GM21717 (cell line): ENCODE data around the gene CD27.
A peak's percentile ranks its signal among the peaks of the same experiment; 100 is the strongest.
"Not testable (repeated sequence)": the region's sequence is repeated elsewhere in the genome, so short reads cannot be mapped to it uniquely, and the experiment has no call there.

Experiments used
- ATAC-seq: cut with Tn5 transposase; IDR thresholded peaks from one replicate; pipeline ENCODE4 v1.9.1; 2021; ENCODE audit warnings: mild to moderate bottlenecking, moderate library complexity; ENCODE audit not compliant: unreplicated experiment

CD27 gene

GRCh38 chr12:6444704-6445688 lies at the start of gene CD27:
CD27 (plus strand) TSS chr12:6444955; CDS start chr12:6445096, 141 bp downstream.
- no peak for ATAC-seq

GRCh38 chr12:6396031-6396430 lies 48.7 kb upstream of the CD27 start:
- ATAC-seq, result no peak

GRCh38 chr12:6399884-6400644 lies 44.7 kb upstream of the CD27 start:
- ATAC-seq, result no peak

- no peak for ATAC-seq
Measured at GRCh38 chr12:6404390-6404789, 40.4 kb upstream of the CD27 start.

GRCh38 chr12:6405963-6406362 lies 38.8 kb upstream of the CD27 start:
- no peak for ATAC-seq

GRCh38 chr12:6407236-6407954 lies 37.4 kb upstream of the CD27 start:
- no peak for ATAC-seq

DNA sequence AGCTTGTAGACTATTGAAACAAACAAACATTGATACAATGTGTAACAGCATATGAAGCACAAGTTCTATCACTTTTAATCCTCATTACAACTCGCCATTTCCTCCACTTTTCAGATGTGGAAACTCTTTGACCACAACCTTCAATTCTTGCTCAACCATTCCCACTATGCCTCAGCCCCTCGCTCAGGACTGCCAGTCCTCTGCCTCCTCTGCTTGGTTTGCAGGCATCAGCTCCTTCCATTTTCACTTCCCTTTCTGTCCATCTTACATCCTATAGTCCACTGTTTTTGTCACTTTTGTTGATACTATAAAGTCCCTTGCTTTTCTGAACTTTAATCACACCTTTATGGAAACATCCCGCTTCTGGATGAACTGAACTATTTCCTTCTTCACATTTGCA lies 28.2 kb upstream of the CD27 start:
- no peak for ATAC-seq

DNA sequence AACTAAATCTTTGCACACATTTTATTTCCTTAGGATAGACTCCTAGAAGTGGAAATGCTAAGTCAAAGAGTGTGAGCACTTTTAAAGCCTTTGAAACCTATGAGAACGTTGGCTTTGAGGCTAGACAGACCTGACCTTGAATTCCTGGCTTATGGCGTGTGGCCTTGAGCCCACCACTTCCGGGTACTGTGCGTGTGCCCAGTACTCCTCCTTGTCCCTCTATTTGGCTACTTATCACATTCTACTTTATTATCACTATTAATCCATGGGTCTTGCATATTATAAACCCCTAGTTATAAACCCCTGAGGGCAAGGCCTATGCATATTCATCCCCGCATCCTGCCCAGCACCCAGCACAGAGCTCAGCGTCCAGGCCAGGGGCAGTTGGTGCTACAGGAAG lies 26.0 kb upstream of the CD27 start:
- no peak for ATAC-seq

GRCh38 chr12:6420364-6420763 lies 24.4 kb upstream of the CD27 start:
- ATAC-seq, result no peak

DNA sequence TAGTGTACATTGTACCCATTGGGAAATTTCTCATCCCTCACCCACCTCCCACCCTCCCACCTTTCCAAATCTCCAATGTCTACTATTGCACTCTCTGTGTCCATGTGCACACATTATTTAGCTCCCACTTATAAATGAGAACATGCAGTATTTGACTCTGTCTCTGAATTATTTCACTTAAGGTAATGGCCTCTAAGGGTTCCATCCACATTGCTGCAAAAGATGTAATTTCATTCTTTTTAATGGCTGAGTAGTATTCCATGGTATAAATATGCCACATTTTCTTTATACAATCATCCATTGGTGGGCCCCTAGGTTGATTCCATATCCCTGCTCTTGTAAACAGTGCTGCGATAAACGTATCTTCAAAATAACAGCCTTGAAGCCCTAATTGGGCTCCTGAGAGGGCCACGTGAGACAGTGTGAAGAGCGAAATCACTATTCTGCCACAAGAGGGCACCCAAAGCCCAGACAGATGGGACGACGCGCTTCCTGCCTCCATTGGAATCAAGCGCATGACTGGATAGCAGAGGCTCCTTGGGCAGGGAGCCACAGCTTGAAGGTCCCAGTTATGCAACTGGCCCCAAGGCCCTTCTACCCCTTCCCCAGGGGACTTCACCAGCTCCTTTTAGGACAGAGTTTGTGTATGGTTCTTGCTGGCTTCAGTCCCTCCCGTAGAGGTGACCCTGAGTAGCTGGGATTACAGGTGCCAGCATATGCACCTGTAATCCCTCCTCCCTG lies 21.3 kb upstream of the CD27 start:
- peak; percentile 31 for ATAC-seq

DNA sequence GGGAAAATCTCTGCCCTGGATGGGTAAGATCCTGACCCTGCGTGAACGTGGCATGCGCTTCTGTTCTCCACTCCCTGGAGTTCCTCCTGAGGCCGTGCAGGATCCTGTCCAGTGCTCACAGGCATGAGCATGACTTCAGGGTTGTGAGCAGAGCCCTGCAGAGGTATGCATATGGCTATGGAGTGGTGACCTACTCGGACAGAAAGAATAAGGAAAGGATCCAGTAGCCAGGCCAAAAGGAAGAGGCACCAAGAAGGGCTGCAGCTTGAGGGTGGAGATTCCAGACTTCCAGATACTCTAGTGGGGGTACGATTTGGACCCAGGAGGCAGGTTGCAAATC lies 20.8 kb upstream of the CD27 start:
- no peak for ATAC-seq

- no peak for ATAC-seq
Measured at GRCh38 chr12:6424866-6425265, 19.9 kb upstream of the CD27 start.

DNA sequence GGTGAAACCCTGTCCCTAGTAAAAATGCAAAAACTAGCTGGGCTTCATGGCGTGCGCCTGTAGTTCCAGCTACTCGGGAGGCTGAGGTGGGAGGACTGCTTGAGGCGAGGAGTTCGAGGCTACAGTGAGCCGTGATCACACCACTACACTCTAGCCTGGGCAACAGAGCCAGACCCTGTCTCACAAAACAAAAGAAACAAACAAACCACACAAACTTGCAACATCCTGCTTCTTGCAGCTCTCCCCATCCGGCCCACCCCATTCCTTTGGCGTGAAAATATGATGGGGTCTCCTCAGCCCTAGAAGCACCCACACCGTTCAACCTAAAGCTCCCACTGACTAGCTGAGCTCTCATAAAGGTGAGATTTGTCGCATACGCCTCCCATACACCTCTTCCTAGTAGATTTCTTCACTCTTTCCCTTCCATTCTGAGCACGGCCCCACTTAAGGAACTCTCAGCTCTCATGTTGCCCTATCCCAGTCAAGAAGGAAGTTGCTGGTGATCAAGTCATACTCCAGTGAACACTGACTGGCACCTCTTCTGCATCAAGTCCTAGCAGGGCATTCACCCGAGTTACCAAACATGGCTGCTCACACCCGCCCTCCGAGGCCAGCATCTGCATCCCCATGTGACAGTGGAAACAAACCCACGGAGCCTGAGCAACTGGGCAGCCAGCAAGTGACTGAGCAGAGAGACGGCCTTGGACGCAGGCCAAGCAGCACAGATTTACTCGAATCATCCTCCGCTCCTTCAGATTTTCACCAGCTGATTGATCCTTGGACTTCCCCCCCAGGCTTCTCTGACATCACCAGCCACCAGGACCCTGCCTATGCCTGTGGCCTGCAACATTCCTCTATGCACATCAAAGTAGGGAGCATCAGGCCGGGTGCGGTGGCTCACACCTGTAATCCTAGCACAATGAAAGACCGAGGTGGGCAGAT lies 18.9 kb upstream of the CD27 start:
- no peak for ATAC-seq

DNA sequence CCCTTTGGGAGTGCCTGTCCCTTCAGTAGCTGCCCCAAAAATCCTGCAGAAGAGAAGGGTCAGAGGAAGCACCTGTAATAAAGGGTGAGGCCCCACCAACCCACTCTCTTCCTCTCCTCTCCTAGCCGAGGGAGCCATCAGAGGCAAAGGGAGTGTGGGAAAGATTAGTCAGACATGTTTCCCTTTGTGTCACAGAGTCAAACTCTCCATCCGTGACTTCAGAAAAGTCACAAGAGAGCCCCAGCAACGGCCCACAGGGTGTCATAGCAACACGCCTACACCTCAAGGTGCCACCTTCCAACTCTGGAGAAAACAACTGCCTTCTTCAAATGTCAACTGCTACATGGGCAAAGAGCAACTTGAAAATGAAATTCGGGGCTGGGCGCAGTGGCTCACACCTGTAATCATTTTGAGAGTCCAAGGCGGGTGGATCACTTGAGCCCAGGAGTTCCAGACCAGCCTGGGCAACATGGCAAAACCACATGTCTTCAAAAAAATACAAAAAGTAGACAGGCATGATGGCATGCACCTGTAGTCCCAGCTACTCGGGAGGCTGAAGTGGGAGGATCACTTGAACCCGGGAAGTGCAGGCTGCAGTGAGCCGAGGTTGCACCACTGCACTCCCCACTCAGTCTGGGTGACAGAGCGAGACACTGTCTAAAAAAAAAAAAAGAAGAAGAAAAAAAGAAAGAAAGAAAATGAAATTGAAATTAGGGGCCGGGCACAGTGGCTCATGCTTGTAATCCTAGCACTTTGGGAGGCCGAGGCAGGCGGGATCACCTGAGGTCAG lies 17.7 kb upstream of the CD27 start:
- peak; percentile 70 for ATAC-seq

- not testable (repeated sequence) for ATAC-seq
Measured at GRCh38 chr12:6427796-6428195, 17.0 kb upstream of the CD27 start.

GRCh38 chr12:6428326-6428725 lies 16.4 kb upstream of the CD27 start:
- ATAC-seq, result no peak

DNA sequence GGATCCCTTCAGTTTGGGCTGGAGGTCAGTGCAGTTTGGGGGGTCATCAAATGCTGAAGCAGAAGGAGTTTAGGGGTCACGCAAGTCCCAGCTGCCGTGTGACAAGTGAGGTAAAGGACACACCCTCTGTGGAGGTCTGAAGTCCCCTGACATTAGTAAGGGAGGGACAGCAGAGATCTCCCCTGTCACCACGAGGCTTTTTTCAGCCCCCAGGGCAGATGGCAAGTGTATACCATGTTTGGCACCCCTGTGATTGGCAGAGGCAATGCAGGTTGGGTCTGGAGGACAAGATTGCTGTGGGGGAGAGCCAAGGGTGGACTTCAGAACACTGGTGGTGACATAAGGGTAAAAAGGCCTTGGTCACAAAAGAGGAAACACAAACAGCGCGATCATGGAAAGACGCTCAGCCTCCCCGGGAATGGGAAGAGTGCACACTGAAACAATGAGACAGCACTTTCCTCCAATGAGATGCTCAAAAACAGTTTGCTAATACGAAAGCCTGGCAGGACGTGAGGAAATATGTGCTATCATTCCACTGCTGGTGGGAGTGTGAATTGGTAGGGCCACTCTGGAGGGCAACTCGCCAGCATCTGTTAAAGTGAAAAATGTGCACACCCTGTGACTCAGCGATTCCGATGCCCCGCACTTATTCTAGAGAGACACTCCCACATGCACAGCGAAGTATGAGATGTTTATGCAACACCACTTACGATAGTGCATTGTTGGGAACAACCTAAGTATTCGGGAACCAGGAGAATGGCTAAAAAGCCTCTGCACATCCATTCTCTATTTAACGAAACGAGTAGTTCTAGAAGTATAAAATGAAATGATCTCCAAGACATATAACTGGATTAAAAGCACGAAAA lies 14.4 kb upstream of the CD27 start:
- ATAC-seq, result no peak

GRCh38 chr12:6432991-6433390 lies 11.8 kb upstream of the CD27 start:
- ATAC-seq, result no peak
